ELR (cell line): Measurements from ENCODE around the gene ANGPTL4.
A peak's percentile ranks its signal among the peaks of the same experiment; 100 is the strongest.
"Not testable (repeated sequence)": the region's sequence is repeated elsewhere in the genome, so short reads cannot be mapped to it uniquely, and the experiment has no call there.

Experiments used
- DNase-seq: peaks from one replicate; pipeline ENCODE4 v3.0.0-alpha.2; 2015; ENCODE audit warnings: low read depth

ANGPTL4 gene

GRCh38 chr19:8334458-8335342 is 29.3 kb upstream of the ANGPTL4 start:
- peak; percentile 52 for DNase-seq

- no peak for DNase-seq
Observed at GRCh38 chr19:8335343-8336071, 28.4 kb upstream of the ANGPTL4 start.

GRCh38 chr19:8336072-8336569 is 27.8 kb upstream of the ANGPTL4 start:
- no peak for DNase-seq

GRCh38 chr19:8336660-8337059 is 27.3 kb upstream of the ANGPTL4 start:
- DNase-seq: no peak

- DNase-seq: no peak
Observed at GRCh38 chr19:8337728-8338127, 26.2 kb upstream of the ANGPTL4 start.

- no peak for DNase-seq
Observed at GRCh38 chr19:8338835-8339234, 25.1 kb upstream of the ANGPTL4 start.

GRCh38 chr19:8340341-8341096 is 23.4 kb upstream of the ANGPTL4 start:
- no peak for DNase-seq

- not testable (repeated sequence) for DNase-seq
Observed at GRCh38 chr19:8341504-8341903, 22.5 kb upstream of the ANGPTL4 start.

- DNase-seq: no peak
Observed at GRCh38 chr19:8342316-8342683, 21.7 kb upstream of the ANGPTL4 start.

GRCh38 chr19:8342684-8343482 is 21.1 kb upstream of the ANGPTL4 start, which contains the start of gene KANK3:
KANK3 (minus strand) TSS chr19:8343262; CDS start chr19:8337828, 5,434 bp downstream.
- DNase-seq: peak; percentile 97

GRCh38 chr19:8343483-8343844 is 20.5 kb upstream of the ANGPTL4 start:
- DNase-seq: no peak

- not testable (repeated sequence) for DNase-seq
Observed at GRCh38 chr19:8349629-8350372, 14.2 kb upstream of the ANGPTL4 start.

- no peak for DNase-seq
Observed at GRCh38 chr19:8352134-8352827, 11.7 kb upstream of the ANGPTL4 start.

- DNase-seq: not testable (repeated sequence)
Observed at GRCh38 chr19:8352845-8353244, 11.1 kb upstream of the ANGPTL4 start.

- peak; percentile 100 for DNase-seq
Observed at GRCh38 chr19:8355631-8356402, 8.1 kb upstream of the ANGPTL4 start.

- no peak for DNase-seq
Observed at GRCh38 chr19:8357007-8357521, 6.9 kb upstream of the ANGPTL4 start.

- no peak for DNase-seq
Observed at GRCh38 chr19:8358948-8359347, 5.0 kb upstream of the ANGPTL4 start.

GRCh38 chr19:8360196-8360595 is 3.8 kb upstream of the ANGPTL4 start:
- DNase-seq: peak; percentile 49
